ENCODE results near the gene ERMARD.
"Not testable (repeated sequence)": the region's sequence is repeated elsewhere in the genome, so short reads cannot be mapped to it uniquely, and the experiment has no call there.

ERMARD gene

DNA sequence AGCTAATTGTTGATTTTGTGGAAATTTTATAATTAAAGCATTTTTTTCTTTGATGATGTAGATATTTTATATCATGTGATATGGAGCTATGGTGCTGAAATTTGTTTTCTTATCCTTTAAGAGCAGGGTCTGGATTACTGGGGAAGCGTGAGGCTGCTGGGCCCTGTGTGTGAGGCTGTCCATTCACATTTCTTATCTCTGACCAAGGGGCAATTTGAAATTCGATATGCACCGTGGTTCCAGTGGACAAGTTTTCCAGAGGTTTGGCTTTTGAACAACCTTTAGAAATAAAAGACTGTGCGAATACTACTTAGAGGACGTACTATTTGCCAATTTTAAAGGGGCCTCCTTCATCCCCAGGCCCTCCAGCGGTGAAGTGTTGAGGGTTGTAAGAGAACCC lies 3.7 kb downstream of the ERMARD start:
- H3K4me3 ChIP-seq (replicated peaks; ENCODE audit: low read depth, low read length), result no peak overlapping the region
- TF ChIP-seq, protein P1, sequence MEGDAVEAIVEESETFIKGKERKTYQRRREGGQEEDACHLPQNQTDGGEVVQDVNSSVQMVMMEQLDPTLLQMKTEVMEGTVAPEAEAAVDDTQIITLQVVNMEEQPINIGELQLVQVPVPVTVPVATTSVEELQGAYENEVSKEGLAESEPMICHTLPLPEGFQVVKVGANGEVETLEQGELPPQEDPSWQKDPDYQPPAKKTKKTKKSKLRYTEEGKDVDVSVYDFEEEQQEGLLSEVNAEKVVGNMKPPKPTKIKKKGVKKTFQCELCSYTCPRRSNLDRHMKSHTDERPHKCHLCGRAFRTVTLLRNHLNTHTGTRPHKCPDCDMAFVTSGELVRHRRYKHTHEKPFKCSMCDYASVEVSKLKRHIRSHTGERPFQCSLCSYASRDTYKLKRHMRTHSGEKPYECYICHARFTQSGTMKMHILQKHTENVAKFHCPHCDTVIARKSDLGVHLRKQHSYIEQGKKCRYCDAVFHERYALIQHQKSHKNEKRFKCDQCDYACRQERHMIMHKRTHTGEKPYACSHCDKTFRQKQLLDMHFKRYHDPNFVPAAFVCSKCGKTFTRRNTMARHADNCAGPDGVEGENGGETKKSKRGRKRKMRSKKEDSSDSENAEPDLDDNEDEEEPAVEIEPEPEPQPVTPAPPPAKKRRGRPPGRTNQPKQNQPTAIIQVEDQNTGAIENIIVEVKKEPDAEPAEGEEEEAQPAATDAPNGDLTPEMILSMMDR (IDR thresholded peaks at IDR 0.05; ENCODE audit: low read depth, low read length, missing control alignments), result no peak
- no peak for DNase-seq (ENCODE audit: extremely low read depth, low read depth)

DNA sequence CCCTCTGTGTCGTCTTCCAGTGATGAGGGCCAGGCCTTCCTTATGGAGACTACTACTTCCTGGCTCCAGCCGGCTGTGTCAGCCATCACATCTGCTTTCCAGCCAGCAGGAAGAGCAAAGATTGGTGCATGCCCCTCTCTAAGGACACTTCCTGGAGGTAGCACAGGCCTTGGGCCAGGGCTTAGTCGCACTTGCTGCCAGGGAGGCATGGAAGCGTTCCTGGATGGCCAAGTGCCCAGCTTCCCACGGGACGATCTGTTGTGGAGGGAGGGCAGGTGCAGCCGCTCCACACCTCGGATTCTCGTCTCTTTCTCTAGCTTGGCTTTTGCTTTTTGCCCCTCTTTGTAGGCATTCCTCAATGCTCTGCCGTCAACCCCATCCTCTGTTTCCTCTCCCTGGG lies 11.9 kb downstream of the ERMARD start:
- DNase-seq (ENCODE audit: extremely low read depth, low read depth), result no peak
- H3K4me3 ChIP-seq (replicated peaks; ENCODE audit: low read depth, low read length), result no peak overlapping the region
- TF ChIP-seq, protein P1 (IDR thresholded peaks at IDR 0.05; ENCODE audit: low read depth, low read length, missing control alignments), result no peak

DNA sequence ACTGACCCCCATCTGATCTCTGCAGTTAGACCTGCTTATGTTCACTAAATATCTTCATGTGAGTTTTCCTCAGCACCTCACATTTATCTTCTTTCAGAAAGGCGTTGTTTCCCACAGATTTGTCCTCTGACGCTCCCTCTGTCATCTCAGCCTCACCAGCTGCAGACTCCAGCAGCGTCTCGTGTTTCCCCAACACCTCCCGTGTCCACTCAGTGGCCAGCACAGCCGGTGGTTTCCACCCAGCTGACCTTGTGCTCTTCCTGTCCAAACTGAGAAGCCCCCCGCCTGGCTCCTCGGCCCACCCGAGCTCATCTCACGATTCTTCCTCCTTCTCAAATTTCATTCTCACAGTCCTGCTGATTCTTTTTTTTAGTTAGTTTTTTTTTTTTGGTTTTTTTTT lies 12.5 kb downstream of the ERMARD start:
- H3K4me3 ChIP-seq (replicated peaks; ENCODE audit: low read depth, low read length), result no peak overlapping the region
- no peak for DNase-seq (ENCODE audit: extremely low read depth, low read depth)
- TF ChIP-seq, protein P1 (IDR thresholded peaks at IDR 0.05; ENCODE audit: low read depth, low read length, missing control alignments), result no peak

DNA sequence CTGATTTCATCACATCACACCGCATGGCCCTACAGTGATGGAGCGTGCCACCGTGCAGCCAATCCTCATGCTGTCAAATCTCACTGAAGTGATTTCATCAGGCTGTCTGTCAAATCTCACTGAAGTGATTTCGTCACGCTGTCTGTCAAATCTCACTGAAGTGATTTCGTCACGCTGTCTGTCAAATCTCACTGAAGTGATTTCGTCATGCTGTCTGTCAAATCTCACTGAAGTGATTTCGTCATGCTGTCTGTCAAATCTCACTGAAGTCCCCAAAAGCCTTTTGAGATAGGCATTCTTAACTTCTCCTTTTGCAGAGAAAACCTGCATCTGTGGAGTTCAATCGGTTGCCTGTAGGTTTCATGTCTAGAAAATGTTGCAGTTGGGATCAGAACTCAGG lies 14.4 kb downstream of the ERMARD start:
- H3K4me3 ChIP-seq (replicated peaks; ENCODE audit: low read depth, low read length); DNase-seq (ENCODE audit: extremely low read depth, low read depth): not testable (repeated sequence)

DNA sequence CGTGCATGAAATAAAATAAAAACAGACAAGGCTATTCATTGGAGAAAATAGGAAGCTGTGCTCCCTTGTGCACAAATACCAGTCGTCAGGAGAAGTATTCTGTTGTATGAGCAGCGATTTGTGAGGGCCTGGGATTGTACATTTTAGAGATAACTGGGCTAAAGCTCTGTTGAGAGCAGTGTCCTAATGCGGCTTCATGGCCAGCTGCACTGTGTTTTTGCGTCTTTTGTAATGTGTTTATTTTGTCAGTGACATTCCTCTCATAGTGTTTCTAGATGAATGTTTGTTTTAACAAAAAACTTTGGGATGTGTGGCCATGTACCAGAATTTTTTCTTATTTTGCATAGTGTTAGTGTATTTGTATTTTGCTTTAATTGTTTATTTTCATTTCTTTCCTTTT lies 14.8 kb downstream of the ERMARD start:
- no peak overlapping the region for H3K4me3 ChIP-seq (replicated peaks; ENCODE audit: low read depth, low read length)
- DNase-seq (ENCODE audit: extremely low read depth, low read depth), result no peak
- TF ChIP-seq, protein P1 (IDR thresholded peaks at IDR 0.05; ENCODE audit: low read depth, low read length, missing control alignments), result no peak

DNA sequence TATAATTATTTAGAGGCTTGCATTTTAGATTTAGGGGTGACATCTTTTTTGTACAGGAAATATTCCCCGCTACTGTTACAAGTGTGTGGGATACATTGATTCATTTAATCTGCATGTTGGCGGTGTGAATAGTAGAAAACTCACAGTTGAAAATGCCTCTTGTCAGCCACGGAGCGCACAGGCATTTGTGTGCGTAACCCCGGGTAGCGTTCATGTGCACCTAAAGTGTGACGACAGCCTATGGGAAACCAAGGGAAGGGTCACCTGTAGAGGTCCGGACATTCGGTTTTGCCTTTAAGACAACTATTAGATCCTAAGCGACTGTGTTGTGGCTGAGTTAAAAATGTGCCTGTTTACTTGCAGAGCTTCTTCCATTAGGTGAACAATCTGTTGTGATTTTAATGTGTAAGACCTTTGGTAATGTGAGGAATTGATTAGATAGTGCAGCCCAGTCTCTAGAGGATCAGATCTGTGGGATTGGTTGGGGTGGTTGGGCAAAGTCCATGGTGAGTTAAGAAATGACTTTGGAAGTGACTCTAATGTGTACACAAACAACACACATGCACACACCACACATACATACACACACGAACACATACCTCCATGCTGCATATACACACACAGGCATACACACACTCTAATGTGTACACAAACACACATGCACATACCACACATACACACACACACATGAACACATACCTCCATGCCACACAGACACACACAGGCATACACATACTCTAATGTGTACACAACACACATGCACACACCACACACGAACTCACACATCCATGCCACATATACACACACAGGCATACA lies 15.7 kb downstream of the ERMARD start:
- DNase-seq (ENCODE audit: extremely low read depth, low read depth), result no peak
- TF ChIP-seq, protein P1 (IDR thresholded peaks at IDR 0.05; ENCODE audit: low read depth, low read length, missing control alignments), result no peak

DNA sequence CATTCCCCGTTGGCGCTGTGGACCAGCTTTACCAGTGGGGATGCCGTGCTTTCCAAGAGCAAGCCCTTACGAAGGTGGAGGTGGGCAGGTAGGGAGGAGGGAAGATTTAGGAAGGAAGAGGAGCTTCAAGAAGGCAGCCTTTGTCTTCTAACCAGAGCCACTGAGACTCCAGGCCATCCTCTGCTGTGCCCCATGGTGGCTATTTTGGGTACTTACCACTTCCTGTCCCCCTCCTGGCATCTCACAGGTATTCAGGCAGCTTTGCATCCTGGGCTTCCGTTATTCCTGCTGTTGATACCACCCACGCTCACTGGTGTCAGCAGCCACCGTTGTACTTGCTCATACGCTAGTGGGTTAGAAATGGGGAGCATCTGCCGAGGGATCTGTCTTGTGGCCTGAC lies 22.9 kb downstream of the ERMARD start:
- TF ChIP-seq, protein P1 (IDR thresholded peaks at IDR 0.05; ENCODE audit: low read depth, low read length, missing control alignments), result no peak
- no peak for DNase-seq (ENCODE audit: extremely low read depth, low read depth)
- H3K4me3 ChIP-seq (replicated peaks; ENCODE audit: low read depth, low read length), result no peak overlapping the region

More for the DNA sequence above, 15.7 kb downstream of the ERMARD start:
- H3K4me3 ChIP-seq (replicated peaks; ENCODE audit: low read depth, low read length), result no peak overlapping the region
